ENCODE data around the gene USP17L15.
"Not testable (repeated sequence)": the region's sequence is repeated elsewhere in the genome, so short reads cannot be mapped to it uniquely, and the experiment has no call there.

USP17L15 gene, protein sequence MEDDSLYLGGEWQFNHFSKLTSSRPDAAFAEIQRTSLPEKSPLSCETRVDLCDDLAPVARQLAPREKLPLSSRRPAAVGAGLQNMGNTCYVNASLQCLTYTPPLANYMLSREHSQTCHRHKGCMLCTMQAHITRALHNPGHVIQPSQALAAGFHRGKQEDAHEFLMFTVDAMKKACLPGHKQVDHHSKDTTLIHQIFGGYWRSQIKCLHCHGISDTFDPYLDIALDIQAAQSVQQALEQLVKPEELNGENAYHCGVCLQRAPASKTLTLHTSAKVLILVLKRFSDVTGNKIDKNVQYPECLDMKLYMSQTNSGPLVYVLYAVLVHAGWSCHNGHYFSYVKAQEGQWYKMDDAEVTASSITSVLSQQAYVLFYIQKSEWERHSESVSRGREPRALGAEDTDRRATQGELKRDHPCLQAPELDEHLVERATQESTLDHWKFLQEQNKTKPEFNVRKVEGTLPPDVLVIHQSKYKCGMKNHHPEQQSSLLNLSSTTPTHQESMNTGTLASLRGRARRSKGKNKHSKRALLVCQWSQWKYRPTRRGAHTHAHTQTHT

DNA sequence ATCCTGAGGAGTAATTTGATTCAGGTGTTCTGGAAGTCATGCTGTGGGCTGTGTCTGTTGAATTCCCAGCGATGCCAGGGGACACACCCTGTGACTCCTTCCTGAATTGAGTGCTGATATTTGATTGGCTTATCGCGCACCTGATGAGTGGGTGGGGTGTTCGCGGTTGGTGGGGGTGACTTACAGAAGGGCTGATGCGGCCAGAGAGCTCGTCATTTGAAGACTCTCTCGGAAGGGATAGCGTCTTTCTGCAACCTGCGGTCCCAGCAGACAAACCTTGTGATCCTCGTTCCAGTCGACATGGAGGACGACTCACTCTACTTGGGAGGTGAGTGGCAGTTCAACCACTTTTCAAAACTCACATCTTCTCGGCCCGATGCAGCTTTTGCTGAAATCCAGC lies at the start of gene USP17L15:
USP17L15 (plus strand) TSS at position 301 of the 400 bp plus-strand sequence; CDS start at position 301, 0 bp downstream.
- DNase-seq = not testable (repeated sequence)

DNA sequence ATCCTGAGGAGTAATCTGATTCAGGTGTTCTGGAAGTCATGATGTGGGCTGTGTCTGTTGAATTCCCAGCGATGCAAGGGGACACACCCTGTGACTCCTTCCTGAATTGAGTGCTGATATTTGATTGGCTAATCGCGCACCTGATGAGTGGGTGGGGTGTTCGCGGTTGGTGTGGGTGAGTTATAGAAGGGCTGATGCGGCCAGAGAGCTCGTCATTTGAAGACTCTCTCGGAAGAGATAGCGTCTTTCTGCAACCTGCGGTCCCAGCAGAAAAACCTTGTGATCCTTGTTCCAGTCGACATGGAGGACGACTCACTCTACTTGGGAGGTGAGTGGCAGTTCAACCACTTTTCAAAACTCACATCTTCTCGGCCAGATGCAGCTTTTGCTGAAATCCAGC lies 23.8 kb upstream of the USP17L15 start, which contains the start of gene USP17L10:
USP17L10 (plus strand) TSS at position 301 of the 400 bp plus-strand sequence; CDS start at position 301, 0 bp downstream.
- DNase-seq = not testable (repeated sequence)

DNA sequence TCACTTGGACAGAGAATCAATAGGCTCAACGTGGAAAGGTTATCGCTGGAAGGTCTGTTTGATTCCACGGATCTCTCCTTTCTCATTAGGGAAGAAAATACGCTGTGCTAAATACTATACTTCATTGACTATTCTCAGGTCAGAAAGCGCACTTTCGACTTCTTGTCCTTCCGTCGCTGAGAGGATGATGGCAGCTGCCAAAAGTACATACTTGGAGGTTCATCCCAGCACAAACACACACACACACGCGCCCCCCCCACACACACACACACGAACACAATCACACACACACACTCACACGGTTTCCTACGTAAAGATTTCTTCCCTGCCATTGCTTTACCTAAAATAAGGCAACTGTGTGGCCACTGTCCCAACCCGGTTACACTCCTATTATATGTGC lies 19.5 kb upstream of the USP17L15 start:
- DNase-seq = not testable (repeated sequence)

DNA sequence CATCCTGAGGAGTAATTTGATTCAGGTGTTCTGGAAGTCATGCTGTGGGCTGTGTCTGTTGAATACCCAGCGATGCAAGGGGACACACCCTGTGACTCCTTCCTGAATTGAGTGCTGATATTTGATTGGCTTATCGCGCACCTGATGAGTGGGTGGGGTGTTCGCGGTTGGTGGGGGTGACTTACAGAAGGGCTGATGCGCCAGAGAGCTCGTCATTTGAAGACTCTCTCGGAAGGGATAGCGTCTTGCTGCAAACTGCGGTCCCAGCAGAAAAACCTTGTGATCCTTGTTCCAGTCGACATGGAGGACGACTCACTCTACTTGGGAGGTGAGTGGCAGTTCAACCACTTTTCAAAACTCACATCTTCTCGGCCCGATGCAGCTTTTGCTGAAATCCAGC lies 19.1 kb upstream of the USP17L15 start, which contains the start of gene USP17L11:
USP17L11 (plus strand) TSS at position 301 of the 400 bp plus-strand sequence; CDS start at position 301, 0 bp downstream.
- DNase-seq = not testable (repeated sequence)

DNA sequence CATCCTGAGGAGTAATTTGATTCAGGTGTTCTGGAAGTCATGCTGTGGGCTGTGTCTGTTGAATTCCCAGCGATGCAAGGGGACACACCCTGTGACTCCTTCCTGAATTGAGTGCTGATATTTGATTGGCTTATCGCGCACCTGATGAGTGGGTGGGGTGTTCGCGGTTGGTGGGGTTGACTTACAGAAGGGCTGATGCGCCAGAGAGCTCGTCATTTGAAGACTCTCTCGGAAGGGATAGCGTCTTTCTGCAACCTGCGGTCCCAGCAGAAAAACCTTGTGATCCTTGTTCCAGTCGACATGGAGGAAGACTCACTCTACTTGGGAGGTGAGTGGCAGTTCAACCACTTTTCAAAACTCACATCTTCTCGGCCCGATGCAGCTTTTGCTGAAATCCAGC lies 14.3 kb upstream of the USP17L15 start, which contains the start of gene USP17L12:
USP17L12 (plus strand) TSS at position 301 of the 400 bp plus-strand sequence; CDS start at position 301, 0 bp downstream.
- not testable (repeated sequence) for DNase-seq

DNA sequence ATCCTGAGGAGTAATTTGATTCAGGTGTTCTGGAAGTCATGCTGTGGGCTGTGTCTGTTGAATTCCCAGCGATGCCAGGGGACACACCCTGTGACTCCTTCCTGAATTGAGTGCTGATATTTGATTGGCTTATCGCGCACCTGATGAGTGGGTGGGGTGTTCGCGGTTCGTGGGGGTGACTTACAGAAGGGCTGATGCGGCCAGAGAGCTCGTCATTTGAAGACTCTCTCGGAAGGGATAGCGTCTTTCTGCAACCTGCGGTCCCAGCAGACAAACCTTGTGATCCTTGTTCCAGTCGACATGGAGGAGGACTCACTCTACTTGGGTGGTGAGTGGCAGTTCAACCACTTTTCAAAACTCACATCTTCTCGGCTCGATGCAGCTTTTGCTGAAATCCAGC lies 9.6 kb upstream of the USP17L15 start, which contains the start of gene USP17L13:
USP17L13 (plus strand) TSS at position 301 of the 400 bp plus-strand sequence; CDS start at position 301, 0 bp downstream.
- not testable (repeated sequence) for DNase-seq

DNA sequence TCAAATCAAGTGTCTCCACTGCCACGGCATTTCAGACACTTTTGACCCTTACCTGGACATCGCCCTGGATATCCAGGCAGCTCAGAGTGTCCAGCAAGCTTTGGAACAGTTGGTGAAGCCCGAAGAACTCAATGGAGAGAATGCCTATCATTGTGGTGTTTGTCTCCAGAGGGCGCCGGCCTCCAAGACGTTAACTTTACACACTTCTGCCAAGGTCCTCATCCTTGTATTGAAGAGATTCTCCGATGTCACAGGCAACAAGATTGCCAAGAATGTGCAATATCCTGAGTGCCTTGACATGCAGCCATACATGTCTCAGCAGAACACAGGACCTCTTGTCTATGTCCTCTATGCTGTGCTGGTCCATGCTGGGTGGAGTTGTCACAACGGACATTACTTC lies 3.9 kb upstream of the USP17L15 start:
- DNase-seq = not testable (repeated sequence)

DNA sequence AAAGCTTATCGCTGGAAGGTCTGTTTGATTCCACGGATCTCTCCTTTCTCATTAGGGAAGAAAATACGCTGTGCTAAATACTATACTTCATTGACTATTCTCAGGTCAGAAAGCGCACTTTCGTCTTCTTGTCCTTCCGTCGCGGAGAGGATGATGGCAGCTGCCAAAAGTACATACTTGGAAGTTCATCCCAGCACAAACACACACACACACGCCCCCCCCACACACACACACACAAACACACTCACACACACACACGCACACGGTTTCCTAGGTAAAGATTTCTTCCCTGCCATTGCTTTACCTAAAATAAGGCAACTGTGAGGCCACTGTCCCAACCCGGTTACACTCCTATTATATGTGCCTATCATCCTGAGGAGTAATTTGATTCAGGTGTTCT lies 4.3 kb downstream of the USP17L15 start:
- DNase-seq = not testable (repeated sequence)

DNA sequence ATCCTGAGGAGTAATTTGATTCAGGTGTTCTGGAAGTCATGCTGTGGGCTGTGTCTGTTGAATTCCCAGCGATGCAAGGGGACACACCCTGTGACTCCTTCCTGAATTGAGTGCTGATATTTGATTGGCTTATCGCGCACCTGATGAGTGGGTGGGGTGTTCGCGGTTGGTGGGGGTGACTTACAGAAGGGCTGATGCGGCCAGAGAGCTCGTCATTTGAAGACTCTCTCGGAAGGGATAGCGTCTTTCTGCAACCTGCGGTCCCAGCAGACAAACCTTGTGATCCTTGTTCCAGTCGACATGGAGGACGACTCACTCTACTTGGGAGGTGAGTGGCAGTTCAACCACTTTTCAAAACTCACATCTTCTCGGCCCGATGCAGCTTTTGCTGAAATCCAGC lies 9.4 kb downstream of the USP17L15 start, which contains the start of gene USP17L17:
USP17L17 (plus strand) TSS at position 301 of the 400 bp plus-strand sequence; CDS start at position 301, 0 bp downstream.
- not testable (repeated sequence) for DNase-seq

DNA sequence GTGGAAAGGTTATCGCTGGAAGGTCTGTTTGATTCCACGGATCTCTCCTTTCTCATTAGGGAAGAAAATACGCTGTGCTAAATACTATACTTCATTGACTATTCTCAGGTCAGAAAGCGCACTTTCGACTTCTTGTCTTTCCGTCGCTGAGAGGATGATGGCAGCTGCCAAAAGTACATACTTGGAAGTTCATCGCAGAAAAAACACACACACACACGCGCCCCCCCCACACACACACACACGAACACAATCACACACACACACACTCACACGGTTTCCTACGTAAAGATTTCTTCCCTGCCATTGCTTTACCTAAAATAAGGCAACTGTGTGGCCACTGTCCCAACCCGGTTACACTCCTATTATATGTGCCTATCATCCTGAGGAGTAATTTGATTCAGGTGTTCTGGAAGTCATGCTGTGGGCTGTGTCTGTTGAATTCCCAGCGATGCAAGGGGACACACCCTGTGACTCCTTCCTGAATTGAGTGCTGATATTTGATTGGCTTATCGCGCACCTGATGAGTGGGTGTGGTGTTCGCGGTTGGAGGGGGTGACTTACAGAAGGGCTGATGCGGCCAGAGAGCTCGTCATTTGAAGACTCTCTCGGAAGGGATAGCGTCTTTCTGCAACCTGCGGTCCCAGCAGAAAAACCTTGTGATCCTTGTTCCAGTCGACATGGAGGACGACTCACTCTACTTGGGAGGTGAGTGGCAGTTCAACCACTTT lies 13.9 kb downstream of the USP17L15 start, which contains the start of gene USP17L18:
USP17L18 (plus strand) TSS at position 678 of the 728 bp plus-strand sequence; CDS start at position 678, 0 bp downstream.
- DNase-seq = not testable (repeated sequence)

DNA sequence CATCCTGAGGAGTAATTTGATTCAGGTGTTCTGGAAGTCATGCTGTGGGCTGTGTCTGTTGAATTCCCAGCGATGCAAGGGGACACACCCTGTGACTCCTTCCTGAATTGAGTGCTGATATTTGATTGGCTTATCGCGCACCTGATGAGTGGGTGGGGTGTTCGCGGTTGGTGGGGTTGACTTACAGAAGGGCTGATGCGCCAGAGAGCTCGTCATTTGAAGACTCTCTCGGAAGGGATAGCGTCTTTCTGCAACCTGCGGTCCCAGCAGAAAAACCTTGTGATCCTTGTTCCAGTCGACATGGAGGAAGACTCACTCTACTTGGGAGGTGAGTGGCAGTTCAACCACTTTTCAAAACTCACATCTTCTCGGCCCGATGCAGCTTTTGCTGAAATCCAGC lies 18.9 kb downstream of the USP17L15 start, which contains the start of gene USP17L19:
USP17L19 (plus strand) TSS at position 301 of the 400 bp plus-strand sequence; CDS start at position 301, 0 bp downstream.
- DNase-seq = not testable (repeated sequence)

DNA sequence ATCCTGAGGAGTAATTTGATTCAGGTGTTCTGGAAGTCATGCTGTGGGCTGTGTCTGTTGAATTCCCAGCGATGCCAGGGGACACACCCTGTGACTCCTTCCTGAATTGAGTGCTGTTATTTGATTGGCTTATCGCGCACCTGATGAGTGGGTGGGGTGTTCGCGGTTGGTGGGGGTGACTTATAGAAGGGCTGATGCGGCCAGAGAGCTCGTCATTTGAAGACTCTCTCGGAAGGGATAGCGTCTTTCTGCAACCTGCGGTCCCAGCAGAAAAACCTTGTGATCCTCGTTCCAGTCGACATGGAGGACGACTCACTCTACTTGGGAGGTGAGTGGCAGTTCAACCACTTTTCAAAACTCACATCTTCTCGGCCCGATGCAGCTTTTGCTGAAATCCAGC lies 23.6 kb downstream of the USP17L15 start, which contains the start of gene USP17L20:
USP17L20 (plus strand) TSS at position 301 of the 400 bp plus-strand sequence; CDS start at position 301, 0 bp downstream.
- not testable (repeated sequence) for DNase-seq

DNA sequence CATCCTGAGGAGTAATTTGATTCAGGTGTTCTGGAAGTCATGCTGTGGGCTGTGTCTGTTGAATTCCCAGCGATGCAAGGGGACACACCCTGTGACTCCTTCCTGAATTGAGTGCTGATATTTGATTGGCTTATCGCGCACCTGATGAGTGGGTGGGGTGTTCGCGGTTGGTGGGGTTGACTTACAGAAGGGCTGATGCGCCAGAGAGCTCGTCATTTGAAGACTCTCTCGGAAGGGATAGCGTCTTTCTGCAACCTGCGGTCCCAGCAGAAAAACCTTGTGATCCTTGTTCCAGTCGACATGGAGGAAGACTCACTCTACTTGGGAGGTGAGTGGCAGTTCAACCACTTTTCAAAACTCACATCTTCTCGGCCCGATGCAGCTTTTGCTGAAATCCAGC lies 28.4 kb downstream of the USP17L15 start, which contains the start of gene USP17L21:
USP17L21 (plus strand) TSS at position 301 of the 400 bp plus-strand sequence; CDS start at position 301, 0 bp downstream.
- not testable (repeated sequence) for DNase-seq

DNA sequence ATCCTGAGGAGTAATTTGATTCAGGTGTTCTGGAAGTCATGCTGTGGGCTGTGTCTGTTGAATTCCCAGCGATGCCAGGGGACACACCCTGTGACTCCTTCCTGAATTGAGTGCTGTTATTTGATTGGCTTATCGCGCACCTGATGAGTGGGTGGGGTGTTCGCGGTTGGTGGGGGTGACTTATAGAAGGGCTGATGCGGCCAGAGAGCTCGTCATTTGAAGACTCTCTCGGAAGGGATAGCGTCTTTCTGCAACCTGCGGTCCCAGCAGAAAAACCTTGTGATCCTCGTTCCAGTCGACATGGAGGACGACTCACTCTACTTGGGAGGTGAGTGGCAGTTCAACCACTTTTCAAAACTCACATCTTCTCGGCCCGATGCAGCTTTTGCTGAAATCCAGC lies 33.1 kb downstream of the USP17L15 start, which contains the start of gene USP17L22:
USP17L22 (plus strand) TSS at position 301 of the 400 bp plus-strand sequence; CDS start at position 301, 0 bp downstream.
- DNase-seq = not testable (repeated sequence)

DNA sequence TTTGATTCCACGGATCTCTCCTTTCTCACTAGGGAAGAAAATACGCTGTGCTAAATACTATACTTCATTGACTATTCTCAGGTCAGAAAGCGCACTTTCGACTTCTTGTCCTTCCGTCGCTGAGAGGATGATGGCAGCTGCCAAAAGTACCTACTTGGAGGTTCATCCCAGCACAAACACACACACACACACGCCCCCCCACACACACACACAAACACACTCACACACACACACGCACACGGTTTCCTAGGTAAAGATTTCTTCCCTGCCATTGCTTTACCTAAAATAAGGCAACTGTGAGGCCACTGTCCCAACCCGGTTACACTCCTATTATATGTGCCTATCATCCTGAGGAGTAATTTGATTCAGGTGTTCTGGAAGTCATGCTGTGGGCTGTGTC lies 37.5 kb downstream of the USP17L15 start:
- not testable (repeated sequence) for DNase-seq

Measured in inflammatory macrophage treated with lipopolysaccharide for 1 hour (primary cell).